GM18868 (cell line): ENCODE measurements around the gene TRAPPC2L.

Experiments
- ATAC-seq: cut with Tn5 transposase; IDR thresholded peaks from one replicate; pipeline ENCODE4 v1.9.1; 2021; ENCODE audit warnings: mild to moderate bottlenecking, moderate library complexity; ENCODE audit not compliant: unreplicated experiment

The TRAPPC2L gene

GRCh38 chr16:88837806-88838205, 19.1 kb upstream of the TRAPPC2L start:
- ATAC-seq = no peak

- no peak for ATAC-seq
Measured at GRCh38 chr16:88838566-88838965, 18.4 kb upstream of the TRAPPC2L start.

- no peak for ATAC-seq
Measured at GRCh38 chr16:88839026-88839529, 17.8 kb upstream of the TRAPPC2L start.

- no peak for ATAC-seq
Measured at GRCh38 chr16:88839745-88840599, 17.0 kb upstream of the TRAPPC2L start.

GRCh38 chr16:88840600-88841215, 16.2 kb upstream of the TRAPPC2L start:
- ATAC-seq = no peak

- ATAC-seq = no peak
Measured at GRCh38 chr16:88841521-88842307, 15.2 kb upstream of the TRAPPC2L start.

- no peak for ATAC-seq
Measured at GRCh38 chr16:88842308-88842756, 14.6 kb upstream of the TRAPPC2L start.

- ATAC-seq = no peak
Measured at GRCh38 chr16:88842806-88843205, 14.1 kb upstream of the TRAPPC2L start.

- no peak for ATAC-seq
Measured at GRCh38 chr16:88843256-88843655, 13.7 kb upstream of the TRAPPC2L start.

GRCh38 chr16:88844419-88845036, 12.4 kb upstream of the TRAPPC2L start:
- ATAC-seq = no peak

- no peak for ATAC-seq
Measured at GRCh38 chr16:88846088-88846487, 10.8 kb upstream of the TRAPPC2L start.

- ATAC-seq = no peak
Measured at GRCh38 chr16:88847654-88848053, 9.3 kb upstream of the TRAPPC2L start.

- no peak for ATAC-seq
Measured at GRCh38 chr16:88848557-88848956, 8.4 kb upstream of the TRAPPC2L start.

- ATAC-seq = no peak
Measured at GRCh38 chr16:88850531-88851199, 6.3 kb upstream of the TRAPPC2L start.

GRCh38 chr16:88851616-88852015, 5.3 kb upstream of the TRAPPC2L start:
- ATAC-seq = no peak

- no peak for ATAC-seq
Measured at GRCh38 chr16:88853325-88853941, 3.5 kb upstream of the TRAPPC2L start.

- no peak for ATAC-seq
Measured at GRCh38 chr16:88854306-88855111, 2.4 kb upstream of the TRAPPC2L start.

- no peak for ATAC-seq
Measured at GRCh38 chr16:88855176-88855575, 1.8 kb upstream of the TRAPPC2L start.

- ATAC-seq = no peak
Measured at GRCh38 chr16:88855736-88856121, 1.2 kb upstream of the TRAPPC2L start.
